CD4-positive, alpha-beta T cell treated with Interleukin-10 for 1 hour (primary cell): Measurements from ENCODE around the gene BMP4.
"Not testable (repeated sequence)": the region's sequence is repeated elsewhere in the genome, so short reads cannot be mapped to it uniquely, and the experiment has no call there.

ENCODE experiments used
- DNase-seq: peaks from one replicate; pipeline ENCODE4 v3.0.0-alpha.2; 2020

The BMP4 gene

GRCh38 chr14:53956427-53957201 is at the start of gene BMP4:
Gene BMP4, minus strand, starts transcription at chr14:53956825. Its CDS starts 4,603 bp downstream, at chr14:53952222.
- peak; percentile 5 for DNase-seq

- DNase-seq, result no peak
These were observed 46.4 kb upstream of the BMP4 start for GRCh38 chr14:54003064-54003463.

- no peak for DNase-seq
These were observed 46.0 kb upstream of the BMP4 start for GRCh38 chr14:54002653-54003052.

GRCh38 chr14:54001189-54001878 is 44.7 kb upstream of the BMP4 start:
- no peak for DNase-seq

GRCh38 chr14:54000341-54000811 is 43.8 kb upstream of the BMP4 start:
- DNase-seq, result no peak

GRCh38 chr14:53999061-53999488 is 42.5 kb upstream of the BMP4 start:
- no peak for DNase-seq

- no peak for DNase-seq
These were observed 39.4 kb upstream of the BMP4 start for GRCh38 chr14:53996041-53996440.

GRCh38 chr14:53993920-53994607 is 37.4 kb upstream of the BMP4 start:
- DNase-seq, result no peak

GRCh38 chr14:53990978-53991377 is 34.4 kb upstream of the BMP4 start:
- no peak for DNase-seq

GRCh38 chr14:53986718-53987117 is 30.1 kb upstream of the BMP4 start:
- DNase-seq, result not testable (repeated sequence)

- DNase-seq, result not testable (repeated sequence)
These were observed 28.3 kb upstream of the BMP4 start for GRCh38 chr14:53984958-53985357.

GRCh38 chr14:53983112-53983511 is 26.5 kb upstream of the BMP4 start:
- DNase-seq, result no peak

- no peak for DNase-seq
These were observed 25.9 kb upstream of the BMP4 start for GRCh38 chr14:53982546-53982945.

- DNase-seq, result no peak
These were observed 23.4 kb upstream of the BMP4 start for GRCh38 chr14:53979747-53980642.

- DNase-seq, result no peak
These were observed 22.6 kb upstream of the BMP4 start for GRCh38 chr14:53979113-53979681.

GRCh38 chr14:53978194-53978593 is 21.6 kb upstream of the BMP4 start:
- DNase-seq, result no peak

GRCh38 chr14:53975444-53975843 is 18.8 kb upstream of the BMP4 start:
- DNase-seq, result no peak

- no peak for DNase-seq
These were observed 14.9 kb upstream of the BMP4 start for GRCh38 chr14:53971521-53971920.

GRCh38 chr14:53969326-53969725 is 12.7 kb upstream of the BMP4 start:
- no peak for DNase-seq

GRCh38 chr14:53968726-53969125 is 12.1 kb upstream of the BMP4 start:
- no peak for DNase-seq

GRCh38 chr14:53967606-53968005 is 11.0 kb upstream of the BMP4 start:
- DNase-seq, result no peak

- no peak for DNase-seq
These were observed 7.6 kb upstream of the BMP4 start for GRCh38 chr14:53964249-53964648.
